Measurements from ENCODE around the gene QSOX1. TPM values are rescaled to one million over a fixed set of nuclear protein-coding genes. Genes with fewer than 3 reads are reported as not detected.

Gene QSOX1
- total RNA-seq, 2 experiments from 2014 or later: 27.6 to 31.9 TPM

- no peak for DNase-seq
- peaks cover 4% of the 10 kb centered on the region for H3K4me1 Mint-ChIP-seq (ENCODE audit: low read depth)
- intact Hi-C loops (cut with micrococcal nuclease): no loop called here
- no peaks in the 10 kb centered on the region for H3K9me3 Mint-ChIP-seq
- H3K27ac Mint-ChIP-seq: no peak overlapping the region
- CTCF ChIA-PET: interaction anchor here (7.5 kb wide), 1 partner anchor 14 kb away, joined by 68 read pairs; no protein-coding TSS in a partner anchor
- no peaks in the 10 kb centered on the region for H3K36me3 Mint-ChIP-seq (ENCODE audit: low read depth)
- no peaks in the 10 kb centered on the region for H3K27me3 Mint-ChIP-seq (ENCODE audit: low read depth)
- H3K4me3 Mint-ChIP-seq: no peak overlapping the region
Measured at GRCh38 chr1:180166436-180166800, 11.7 kb downstream of the QSOX1 start.

- Mint-ChIP-seq H3K27ac (no peak overlapping the region), H3K9me3 (no peaks in the 10 kb centered on the region), H3K36me3 (ENCODE audit: low read depth) (no peaks in the 10 kb centered on the region), H3K4me1 (ENCODE audit: low read depth) (peaks cover 4% of the 10 kb centered on the region), H3K27me3 (ENCODE audit: low read depth) (no peaks in the 10 kb centered on the region), H3K4me3 (no peak overlapping the region)
- CTCF ChIA-PET: interaction anchor here (0.7 to 7.5 kb wide), 4 partner anchors 13 to 461 kb away, joined by 3 to 68 read pairs (median 4); no protein-coding TSS in a partner anchor
- no peak for DNase-seq
- intact Hi-C loops (cut with micrococcal nuclease): no loop called here
Measured at GRCh38 chr1:180167021-180167701, 12.5 kb downstream of the QSOX1 start.

GRCh38 chr1:180167721-180168467, 13.2 kb downstream of the QSOX1 start:
- intact Hi-C loops (cut with micrococcal nuclease): loop anchor here (1.0 to 2.0 kb wide), 2 partner anchors 301 to 457 kb away; no protein-coding TSS in a partner anchor
- Mint-ChIP-seq H3K27me3 (ENCODE audit: low read depth) (no peaks in the 10 kb centered on the region), H3K4me3 (no peak overlapping the region), H3K27ac (no peak overlapping the region), H3K4me1 (ENCODE audit: low read depth) (peaks cover 4% of the 10 kb centered on the region), H3K9me3 (no peaks in the 10 kb centered on the region), H3K36me3 (ENCODE audit: low read depth) (no peaks in the 10 kb centered on the region)
- CTCF ChIA-PET: interaction anchor here (0.7 to 7.5 kb wide), 8 partner anchors 9 to 461 kb away, joined by 3 to 68 read pairs (median 4); no protein-coding TSS in a partner anchor
- peak; percentile 18 for DNase-seq

GRCh38 chr1:180168786-180169639, 14.3 kb downstream of the QSOX1 start:
- CTCF ChIA-PET: interaction anchor here (0.6 to 7.5 kb wide), 8 partner anchors 10 to 462 kb away, joined by 3 to 68 read pairs (median 3); no protein-coding TSS in a partner anchor
- peak; percentile 56 for DNase-seq
- Mint-ChIP-seq H3K4me3 (no peak overlapping the region), H3K4me1 (ENCODE audit: low read depth) (no peaks in the 10 kb centered on the region), H3K36me3 (ENCODE audit: low read depth) (no peaks in the 10 kb centered on the region), H3K27ac (no peak overlapping the region), H3K9me3 (no peaks in the 10 kb centered on the region), H3K27me3 (ENCODE audit: low read depth) (no peaks in the 10 kb centered on the region)
- intact Hi-C loops (cut with micrococcal nuclease): loop anchor here (1.0 to 2.0 kb wide), 2 partner anchors 302 to 458 kb away; no protein-coding TSS in a partner anchor

GRCh38 chr1:180169640-180170195, 15.0 kb downstream of the QSOX1 start:
- DNase-seq: no peak
- Mint-ChIP-seq H3K9me3 (no peaks in the 10 kb centered on the region), H3K4me1 (ENCODE audit: low read depth) (no peaks in the 10 kb centered on the region), H3K4me3 (no peak overlapping the region), H3K27me3 (ENCODE audit: low read depth) (no peaks in the 10 kb centered on the region), H3K27ac (no peak overlapping the region), H3K36me3 (ENCODE audit: low read depth) (no peaks in the 10 kb centered on the region)
- intact Hi-C loops (cut with micrococcal nuclease): loop anchor here (2.0 kb wide), 1 partner anchor 459 kb away; no protein-coding TSS in a partner anchor
- CTCF ChIA-PET: interaction anchor here (0.9 to 7.5 kb wide), 4 partner anchors 10 to 463 kb away, joined by 3 to 68 read pairs (median 6); no protein-coding TSS in a partner anchor

GRCh38 chr1:180170546-180171151, 16.0 kb downstream of the QSOX1 start:
- Mint-ChIP-seq H3K27me3 (ENCODE audit: low read depth) (no peaks in the 10 kb centered on the region), H3K36me3 (ENCODE audit: low read depth) (no peaks in the 10 kb centered on the region), H3K4me1 (ENCODE audit: low read depth) (no peaks in the 10 kb centered on the region), H3K9me3 (no peaks in the 10 kb centered on the region), H3K4me3 (no peak overlapping the region), H3K27ac (no peak overlapping the region)
- DNase-seq: no peak
- CTCF ChIA-PET: interaction anchor here (0.7 to 7.5 kb wide), 6 partner anchors 10 to 748 kb away, joined by 3 to 68 read pairs (median 4); no protein-coding TSS in a partner anchor
- intact Hi-C loops (cut with micrococcal nuclease): no loop called here

- DNase-seq: no peak
- Mint-ChIP-seq H3K4me3 (no peak overlapping the region), H3K36me3 (ENCODE audit: low read depth) (no peaks in the 10 kb centered on the region), H3K9me3 (no peaks in the 10 kb centered on the region), H3K4me1 (ENCODE audit: low read depth) (no peaks in the 10 kb centered on the region), H3K27ac (no peak overlapping the region), H3K27me3 (ENCODE audit: low read depth) (no peaks in the 10 kb centered on the region)
- intact Hi-C loops (cut with micrococcal nuclease): no loop called here
- CTCF ChIA-PET: interaction anchor here (1.5 kb wide), 1 partner anchor 304 kb away, joined by 4 read pairs; no protein-coding TSS in a partner anchor
Measured at GRCh38 chr1:180171691-180172090, 17.0 kb downstream of the QSOX1 start.

GRCh38 chr1:180173451-180173850, 18.8 kb downstream of the QSOX1 start:
- H3K9me3 Mint-ChIP-seq: no peaks in the 10 kb centered on the region
- H3K27me3 Mint-ChIP-seq (ENCODE audit: low read depth): no peaks in the 10 kb centered on the region
- CTCF ChIA-PET: interaction anchor here (0.6 to 0.7 kb wide), 2 partner anchors 342 to 381 kb away, joined by 3 read pairs; no protein-coding TSS in a partner anchor

GRCh38 chr1:180173952-180174351, 19.3 kb downstream of the QSOX1 start:
- CTCF ChIA-PET: interaction anchor here (0.7 kb wide), 1 partner anchor 382 kb away, joined by 3 read pairs; no protein-coding TSS in a partner anchor
- no peak overlapping the region for H3K27ac Mint-ChIP-seq
- no peak overlapping the region for H3K4me3 Mint-ChIP-seq
- H3K27me3 Mint-ChIP-seq (ENCODE audit: low read depth): no peaks in the 10 kb centered on the region
- no peak for DNase-seq
- no peaks in the 10 kb centered on the region for H3K36me3 Mint-ChIP-seq (ENCODE audit: low read depth)
- H3K4me1 Mint-ChIP-seq (ENCODE audit: low read depth): no peaks in the 10 kb centered on the region
- no peaks in the 10 kb centered on the region for H3K9me3 Mint-ChIP-seq
- intact Hi-C loops (cut with micrococcal nuclease): no loop called here

More at GRCh38 chr1:180173451-180173850, 18.8 kb downstream of the QSOX1 start:
- Mint-ChIP-seq H3K36me3 (ENCODE audit: low read depth) (no peaks in the 10 kb centered on the region), H3K4me3 (no peak overlapping the region), H3K27ac (no peak overlapping the region), H3K4me1 (ENCODE audit: low read depth) (no peaks in the 10 kb centered on the region)
- DNase-seq: no peak
- intact Hi-C loops (cut with micrococcal nuclease): no loop called here

GRCh38 chr1:180175291-180175690, 20.6 kb downstream of the QSOX1 start:
- no peak for DNase-seq
- H3K27me3 Mint-ChIP-seq (ENCODE audit: low read depth): no peaks in the 10 kb centered on the region
- H3K4me1 Mint-ChIP-seq (ENCODE audit: low read depth): no peaks in the 10 kb centered on the region
- CTCF ChIA-PET: interaction anchor here (1.0 kb wide), 1 partner anchor 469 kb away, joined by 3 read pairs; no protein-coding TSS in a partner anchor
- no peaks in the 10 kb centered on the region for H3K9me3 Mint-ChIP-seq
- no peak overlapping the region for H3K27ac Mint-ChIP-seq
- H3K4me3 Mint-ChIP-seq: no peak overlapping the region
- H3K36me3 Mint-ChIP-seq (ENCODE audit: low read depth): no peaks in the 10 kb centered on the region
- intact Hi-C loops (cut with micrococcal nuclease): loop anchor here (5.0 kb wide), 1 partner anchor 93 kb away; no protein-coding TSS in a partner anchor

- Mint-ChIP-seq H3K9me3 (no peaks in the 10 kb centered on the region), H3K27ac (no peak overlapping the region), H3K4me3 (no peak overlapping the region), H3K4me1 (ENCODE audit: low read depth) (no peaks in the 10 kb centered on the region), H3K36me3 (ENCODE audit: low read depth) (no peaks in the 10 kb centered on the region), H3K27me3 (ENCODE audit: low read depth) (no peaks in the 10 kb centered on the region)
- intact Hi-C loops (cut with micrococcal nuclease): loop anchor here (5.0 kb wide), 1 partner anchor 94 kb away; no protein-coding TSS in a partner anchor
- no peak for DNase-seq
- CTCF ChIA-PET: interaction anchor here (1.0 kb wide), 1 partner anchor 470 kb away, joined by 3 read pairs; no protein-coding TSS in a partner anchor
Measured at GRCh38 chr1:180175806-180176205, 21.1 kb downstream of the QSOX1 start.
